GM19023 (cell line): ENCODE measurements around the gene NFIA.

Source experiments
- ATAC-seq: cut with Tn5 transposase; IDR thresholded peaks from one replicate; pipeline ENCODE4 v1.9.1; 2021; ENCODE audit warnings: mild to moderate bottlenecking, moderate library complexity; ENCODE audit not compliant: unreplicated experiment

Gene NFIA

DNA sequence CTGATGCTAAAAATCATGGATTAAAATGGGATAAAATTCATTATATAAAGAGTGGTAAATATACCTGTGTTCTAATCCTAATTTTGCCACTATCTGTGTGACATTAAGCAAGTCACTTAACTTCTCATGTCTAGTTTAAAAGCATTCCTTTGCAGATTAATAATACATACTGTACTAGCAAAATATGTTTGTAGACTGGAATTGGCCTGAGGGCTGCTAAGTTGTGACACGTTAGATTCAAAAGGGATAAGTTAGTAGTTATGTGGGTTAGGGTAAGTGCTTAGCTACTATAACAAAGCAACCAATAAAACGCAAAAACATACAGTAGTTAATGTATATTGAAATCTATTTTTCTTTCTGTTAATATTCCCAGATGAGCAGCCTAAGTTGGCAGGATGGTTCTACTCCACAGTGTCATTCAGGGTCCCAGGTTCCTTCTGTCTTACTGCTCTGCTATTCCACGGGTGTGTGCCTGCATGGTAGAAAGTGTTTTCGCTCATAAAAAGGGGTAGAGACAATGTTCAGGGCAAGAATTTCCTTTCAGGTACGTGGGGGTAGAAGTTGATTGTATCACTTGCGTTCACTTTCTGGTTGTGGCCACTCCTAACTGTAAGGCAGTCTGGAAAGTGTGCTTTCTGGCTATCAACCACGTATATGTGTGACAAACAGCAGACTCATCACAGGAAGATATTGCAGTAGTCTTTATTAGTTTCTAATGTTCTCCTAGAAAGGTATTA lies 239.8 kb downstream of the NFIA start:
- ATAC-seq: no peak

DNA sequence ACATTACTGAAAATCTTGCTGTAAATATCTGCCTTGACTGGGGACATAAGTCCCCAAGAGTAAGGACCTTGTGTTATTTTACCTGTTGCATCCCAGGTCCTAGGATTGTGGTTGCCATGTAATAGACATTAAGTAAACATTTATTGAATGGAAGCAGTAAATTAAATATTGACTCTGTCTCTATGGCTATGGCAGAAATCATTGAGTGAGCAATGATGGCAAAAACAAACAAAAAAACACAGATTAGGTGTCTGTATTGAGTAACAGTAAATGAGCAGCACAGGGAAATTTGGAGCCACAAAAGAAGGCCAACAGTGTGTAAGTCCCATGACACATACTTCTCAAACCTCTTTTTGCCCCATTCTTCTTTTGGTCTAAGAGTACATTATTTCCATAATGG lies 240.4 kb downstream of the NFIA start:
- no peak for ATAC-seq

DNA sequence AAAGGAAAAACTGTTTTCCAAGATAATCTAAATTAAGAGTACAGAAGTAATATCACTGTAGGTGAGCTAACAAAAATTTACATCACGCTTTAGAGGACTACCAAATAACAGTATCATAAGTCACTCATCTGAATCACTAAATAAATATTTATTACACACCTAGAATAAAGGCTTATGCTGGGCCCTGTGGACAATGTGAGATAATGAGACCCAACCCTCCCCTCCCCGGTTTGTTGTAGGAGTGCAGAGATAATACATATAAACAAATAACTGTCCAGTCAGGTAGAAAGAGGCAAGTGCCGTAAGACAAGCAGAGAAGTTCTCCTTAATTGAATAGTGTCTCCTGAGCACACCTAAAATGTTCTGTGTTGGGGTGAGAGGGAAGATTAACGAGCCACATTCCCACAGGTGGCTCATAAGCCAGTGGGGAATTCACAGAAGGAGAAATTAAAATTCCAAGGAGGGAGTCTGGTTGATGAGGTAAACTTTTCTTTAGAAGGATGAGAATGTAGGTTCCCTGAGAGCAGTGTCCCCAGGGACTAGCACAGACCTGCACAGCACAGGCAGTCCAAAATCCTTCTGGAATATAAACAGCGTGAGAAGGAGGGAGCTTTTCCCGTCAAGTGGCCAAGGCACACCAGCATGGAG lies 241.4 kb downstream of the NFIA start:
- no peak for ATAC-seq

GRCh38 chr1:61326713-61327112 lies 244.4 kb downstream of the NFIA start:
- no peak for ATAC-seq

- no peak for ATAC-seq
Measured at GRCh38 chr1:61327436-61327835, 245.1 kb downstream of the NFIA start.

GRCh38 chr1:61329556-61329955 lies 247.2 kb downstream of the NFIA start:
- ATAC-seq: no peak

DNA sequence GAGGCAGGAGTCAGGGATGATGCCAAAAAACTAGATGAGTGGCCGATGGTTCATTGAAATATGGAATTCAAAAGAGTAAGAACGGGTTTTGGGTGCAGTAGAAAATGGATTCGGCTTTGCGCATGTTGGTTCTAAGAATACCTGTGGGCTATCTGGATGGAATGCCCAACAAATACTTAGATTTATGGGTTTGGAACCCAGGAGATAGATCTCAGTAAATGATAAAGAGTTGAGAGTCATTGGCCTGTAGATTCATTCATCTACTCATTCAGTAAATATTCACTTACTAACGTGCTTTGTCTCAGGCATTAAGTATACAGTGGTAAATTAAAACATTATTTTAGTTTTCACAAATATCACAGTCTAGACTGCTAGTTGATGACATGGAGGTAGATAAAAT lies 247.7 kb downstream of the NFIA start:
- no peak for ATAC-seq

DNA sequence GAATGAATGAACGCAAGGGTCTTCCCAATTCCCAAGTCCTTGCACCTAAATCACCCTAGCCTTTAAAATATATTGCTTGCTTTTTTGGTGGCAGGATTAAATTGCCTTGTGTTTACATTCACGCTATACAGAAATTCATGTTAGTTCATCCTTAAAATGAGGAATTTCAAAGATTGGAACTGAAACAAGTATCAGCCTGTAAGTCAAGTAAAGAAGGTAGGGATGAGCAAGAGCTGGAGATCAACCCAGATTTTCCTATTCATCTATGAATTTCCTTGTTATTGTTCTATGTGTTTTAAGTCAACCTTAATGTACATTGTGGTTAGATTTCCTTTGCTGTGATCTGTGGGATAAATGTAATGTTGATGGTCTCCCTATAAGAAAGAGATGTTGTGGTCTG lies 248.2 kb downstream of the NFIA start:
- no peak for ATAC-seq

DNA sequence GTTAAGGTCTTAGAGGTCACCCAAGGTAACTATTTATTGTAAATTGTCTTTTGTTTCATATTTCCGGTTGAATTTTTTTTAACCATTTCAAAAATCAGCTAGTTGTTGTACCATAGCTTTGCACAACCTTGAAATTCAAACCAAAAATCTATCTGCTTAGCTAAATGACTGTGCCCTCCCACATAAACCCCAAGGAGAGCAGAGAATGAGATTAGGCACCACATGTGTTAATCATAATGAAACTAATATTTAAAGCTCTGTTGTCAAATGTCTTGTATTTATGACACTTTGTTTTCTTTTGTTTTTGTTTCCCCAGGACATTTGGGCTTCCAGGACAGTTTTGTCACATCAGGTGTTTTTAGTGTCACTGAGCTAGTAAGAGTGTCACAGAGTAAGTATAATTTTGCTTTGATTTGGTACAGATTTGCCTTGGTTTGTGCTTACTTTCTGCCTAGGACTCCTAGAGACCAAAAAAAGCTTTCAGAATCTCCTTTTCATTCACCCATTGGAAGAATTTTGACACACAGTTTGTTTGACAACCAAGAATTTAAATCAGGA lies 249.9 kb downstream of the NFIA start:
- ATAC-seq: peak; percentile 98

DNA sequence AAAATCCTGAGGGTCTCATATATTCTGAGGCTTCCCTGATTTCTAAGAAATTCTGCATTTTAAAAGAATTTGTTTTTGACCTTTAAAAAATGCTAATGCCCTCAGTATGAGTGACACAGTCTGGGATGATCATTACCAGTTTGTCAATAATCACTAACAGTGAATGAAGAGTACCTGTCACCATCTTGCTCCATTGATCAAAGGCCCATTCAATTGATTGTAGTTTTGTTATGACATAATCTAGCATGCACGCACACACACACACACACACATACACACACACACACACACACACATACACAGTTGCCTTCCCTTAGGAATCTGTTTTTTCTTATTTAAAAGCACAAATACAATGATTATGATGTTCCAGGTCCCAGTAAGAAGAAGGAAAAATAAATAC lies 250.4 kb downstream of the NFIA start:
- ATAC-seq: no peak

DNA sequence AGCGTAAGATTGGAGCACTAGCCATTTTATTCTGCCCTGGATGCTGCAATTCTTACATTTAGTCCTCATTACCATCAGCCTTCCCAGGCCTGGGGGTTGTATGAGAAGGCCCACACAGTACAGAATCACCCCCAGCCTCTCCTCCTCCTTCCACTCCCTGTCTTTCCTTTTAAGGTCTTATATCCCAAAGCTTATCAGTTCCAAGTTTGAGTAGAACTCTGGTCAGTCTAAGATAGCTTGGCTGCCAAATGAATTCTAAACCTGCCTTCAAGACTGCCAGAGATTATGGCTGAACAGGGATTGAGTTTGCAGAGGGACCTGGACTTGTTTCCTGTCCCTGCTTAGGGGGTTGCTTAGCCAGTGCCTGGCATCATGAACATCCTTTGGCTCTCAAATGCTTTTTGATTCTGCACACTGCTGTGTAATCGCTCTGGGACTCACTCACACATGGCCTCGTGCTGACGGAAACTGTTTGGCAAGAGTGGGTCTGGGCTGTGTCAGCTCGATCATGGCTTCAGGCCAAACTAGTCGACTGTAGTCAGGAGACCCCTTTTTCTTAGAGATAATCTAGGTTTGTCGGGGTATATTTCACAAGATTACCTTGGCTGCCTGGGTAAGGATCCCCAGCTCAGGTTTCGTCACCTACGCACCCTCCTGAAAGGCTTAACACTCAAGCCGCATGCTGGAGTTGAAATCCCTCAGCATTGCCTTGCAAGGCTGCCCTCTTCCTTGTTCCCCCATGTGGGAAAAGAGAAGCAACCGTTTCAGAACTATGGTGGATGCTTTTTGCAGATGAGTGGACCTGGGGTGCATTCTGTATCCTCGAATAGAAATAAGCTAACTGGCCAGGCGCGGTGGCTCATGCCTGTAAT lies 252.6 kb downstream of the NFIA start:
- ATAC-seq: no peak

- ATAC-seq: no peak
Measured at GRCh38 chr1:61337037-61337436, 254.7 kb downstream of the NFIA start.

GRCh38 chr1:61337441-61337951 lies 255.1 kb downstream of the NFIA start:
- no peak for ATAC-seq

- ATAC-seq: no peak
Measured at GRCh38 chr1:61337981-61338848, 255.9 kb downstream of the NFIA start.

- no peak for ATAC-seq
Measured at GRCh38 chr1:61338899-61339298, 256.5 kb downstream of the NFIA start.

- no peak for ATAC-seq
Measured at GRCh38 chr1:61341426-61341825, 259.1 kb downstream of the NFIA start.

- no peak for ATAC-seq
Measured at GRCh38 chr1:61343734-61344420, 261.5 kb downstream of the NFIA start.

- ATAC-seq: no peak
Measured at GRCh38 chr1:61344696-61345095, 262.3 kb downstream of the NFIA start.

DNA sequence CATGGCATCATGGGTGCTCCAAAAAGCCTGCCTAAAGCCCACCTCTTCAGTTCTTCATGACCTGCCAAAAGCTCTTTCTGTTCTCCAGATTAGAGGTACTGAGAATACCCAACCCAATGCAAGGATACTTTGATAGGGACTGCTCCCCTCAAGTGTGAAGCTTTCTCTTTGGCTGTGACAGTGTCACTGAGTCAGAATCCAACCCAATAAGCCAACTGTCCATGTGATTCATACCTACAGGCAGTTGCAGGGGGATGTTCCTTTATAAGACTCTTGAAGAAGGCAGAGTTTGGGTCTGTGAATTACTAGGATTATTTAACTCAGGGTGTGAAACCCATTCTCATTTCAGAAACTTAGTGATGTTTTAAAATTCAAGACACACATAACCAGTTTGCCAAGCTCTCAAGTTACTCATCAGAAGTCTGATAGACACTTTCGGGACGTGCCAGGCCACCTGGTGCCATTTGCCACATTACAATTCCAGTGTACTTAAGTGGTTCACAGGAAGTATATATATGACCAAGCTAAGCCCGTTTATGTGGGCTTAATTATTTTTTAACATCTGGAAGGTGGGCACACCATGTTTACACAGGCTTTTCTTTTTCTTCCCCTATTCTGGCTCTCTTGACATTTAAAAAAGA lies 265.8 kb downstream of the NFIA start:
- no peak for ATAC-seq
